Activated T-helper 1 cell treated with anti-CD3 and anti-CD28 coated beads, Interleukin-12 subunit alpha, Interleukin-12 subunit beta, Interleukin-2, Interleukin-4 antibody, amounts not matched to agents 30 ng/mL and 10 ng/mL and 1 ng/mL, durations not matched to agents 14 hours and 24 hours and 36 hours (primary cell): Measurements from ENCODE around the gene FGD5. TPM values are rescaled to one million over a fixed set of nuclear protein-coding genes. Genes with fewer than 3 reads are reported as not detected.

ENCODE experiments used
- DNase-seq: peaks from one replicate; pipeline ENCODE4 v3.0.0; 2021; ENCODE audit warnings: low spot score
- H3K27ac Mint-ChIP-seq: one replicate; pipeline ENCODE4 v1.8.0; 2021; ENCODE audit warnings: mild to moderate bottlenecking, mixed read lengths
- H3K27me3 Mint-ChIP-seq: one replicate; pipeline ENCODE4 v1.8.0; 2022; ENCODE audit warnings: mild to moderate bottlenecking, moderate library complexity, mixed read lengths; ENCODE audit not compliant: insufficient read depth
- H3K36me3 Mint-ChIP-seq: one replicate; pipeline ENCODE4 v1.8.0; 2021; ENCODE audit warnings: low read depth, mixed read lengths
- H3K4me1 Mint-ChIP-seq: one replicate; pipeline ENCODE4 v1.8.0; 2021; ENCODE audit warnings: low read depth, mixed read lengths
- H3K4me3 Mint-ChIP-seq: one replicate; pipeline ENCODE4 v1.8.0; 2021; ENCODE audit warnings: mild to moderate bottlenecking, moderate library complexity, mixed read lengths
- H3K9me3 Mint-ChIP-seq: one replicate; pipeline ENCODE4 v1.8.0; 2021; ENCODE audit warnings: mixed read lengths
- intact Hi-C: fragments of 100-400 bp; cut with micrococcal nuclease; formaldehyde crosslinking; loops from one replicate; pipeline ENCODE4 v1.15.1; 2024
- total RNA-seq: library from RNA; stranded (reverse); gene quantifications from 2 replicates; pipeline ENCODE4 v1.2.3, GENCODE V29; 2022

Gene FGD5
- total RNA-seq, 1 donor from 2014 or later: not detected

DNA sequence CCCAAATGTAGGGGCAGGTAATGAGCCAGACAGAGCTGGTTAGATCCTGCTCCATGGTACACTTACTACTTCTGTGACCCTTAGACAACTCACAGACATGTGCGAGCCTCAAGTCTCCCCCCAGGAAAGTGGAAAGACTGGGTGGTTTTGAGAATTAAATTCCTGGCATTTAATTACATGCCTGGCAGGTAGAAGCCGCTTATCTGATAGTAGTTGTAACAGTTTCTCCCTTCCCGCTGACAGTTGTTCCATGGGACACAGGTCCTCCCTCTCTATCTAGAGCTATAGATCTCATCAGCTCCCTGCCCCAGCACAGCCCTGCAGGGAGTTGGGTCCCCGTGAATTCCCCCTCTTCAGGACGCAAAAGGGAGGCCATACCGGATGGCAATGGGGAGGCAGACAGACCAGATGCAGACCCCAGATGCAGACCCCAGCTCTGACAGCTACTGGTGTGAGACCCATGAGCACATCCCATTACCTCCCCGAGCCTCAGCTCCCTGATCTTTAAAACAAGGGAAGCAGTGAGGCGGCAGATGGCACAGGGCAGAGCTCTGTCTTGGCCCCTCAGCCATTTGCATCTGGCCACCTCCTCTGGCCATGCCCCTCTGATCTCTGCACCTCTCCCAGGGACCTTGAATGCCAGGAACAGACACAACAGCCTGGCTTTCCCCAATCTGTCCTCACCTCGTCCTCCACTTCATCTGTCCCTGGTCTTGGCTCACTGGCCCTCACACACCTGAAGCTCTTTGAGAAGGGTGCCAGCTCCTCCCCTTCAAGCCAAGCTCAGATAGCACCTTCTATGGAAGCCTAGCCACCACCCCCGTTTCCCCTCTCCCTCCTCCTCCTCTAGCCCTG lies 94.5 kb downstream of the FGD5 start:
- Mint-ChIP-seq H3K4me3 (no peak overlapping the region), H3K27me3 (peaks cover 4% of the 10 kb centered on the region), H3K36me3 (no peaks in the 10 kb centered on the region), H3K4me1 (no peaks in the 10 kb centered on the region), H3K27ac (no peak overlapping the region), H3K9me3 (no peaks in the 10 kb centered on the region)
- intact Hi-C loops: no loop called here
- DNase-seq: no peak

DNA sequence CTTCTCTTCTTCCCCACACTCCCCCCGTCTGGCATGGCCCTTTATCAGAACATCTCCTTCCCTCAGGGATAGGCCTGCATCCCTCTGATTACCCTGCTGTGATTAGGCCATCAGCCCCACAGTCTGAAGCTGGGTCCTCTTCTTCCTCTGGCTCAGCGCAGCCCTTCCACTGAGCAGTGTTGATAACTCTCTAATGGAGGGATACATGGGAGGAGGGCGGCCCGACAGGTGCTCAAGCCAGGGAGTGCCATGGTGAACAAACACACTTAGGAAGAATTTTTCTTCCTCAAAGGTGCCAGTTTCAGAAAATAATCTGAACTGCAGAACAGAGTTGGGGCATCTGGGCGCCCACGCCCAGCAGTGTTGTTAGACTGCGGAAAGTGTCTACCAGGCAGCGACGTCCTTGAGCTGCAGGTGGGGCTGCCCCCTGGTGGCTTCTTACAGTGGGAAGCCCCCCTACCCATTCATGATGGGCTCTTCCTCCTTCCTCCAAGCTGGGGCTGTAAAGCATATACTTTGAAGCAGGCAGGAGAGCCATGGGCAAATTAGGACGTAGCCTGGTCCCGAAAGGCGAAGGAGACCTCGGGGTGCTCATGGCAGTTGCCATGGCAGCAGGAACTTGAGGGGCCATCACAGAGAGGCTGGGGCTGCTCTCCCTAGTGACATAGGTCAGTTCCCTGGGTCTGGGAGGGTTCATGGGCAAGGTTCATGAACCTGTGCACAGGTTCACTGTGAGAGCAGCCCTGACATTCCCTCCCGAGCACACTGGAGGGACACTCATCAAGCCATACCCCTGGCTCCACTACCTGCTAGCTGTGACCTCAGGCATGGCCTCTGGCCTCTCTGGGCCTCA lies 95.4 kb downstream of the FGD5 start:
- intact Hi-C loops: no loop called here
- H3K4me3 Mint-ChIP-seq: no peak overlapping the region
- H3K27ac Mint-ChIP-seq: no peak overlapping the region
- no peak for DNase-seq
- H3K36me3 Mint-ChIP-seq: no peaks in the 10 kb centered on the region
- H3K27me3 Mint-ChIP-seq: peaks cover 4% of the 10 kb centered on the region
- no peaks in the 10 kb centered on the region for H3K9me3 Mint-ChIP-seq
- no peaks in the 10 kb centered on the region for H3K4me1 Mint-ChIP-seq

DNA sequence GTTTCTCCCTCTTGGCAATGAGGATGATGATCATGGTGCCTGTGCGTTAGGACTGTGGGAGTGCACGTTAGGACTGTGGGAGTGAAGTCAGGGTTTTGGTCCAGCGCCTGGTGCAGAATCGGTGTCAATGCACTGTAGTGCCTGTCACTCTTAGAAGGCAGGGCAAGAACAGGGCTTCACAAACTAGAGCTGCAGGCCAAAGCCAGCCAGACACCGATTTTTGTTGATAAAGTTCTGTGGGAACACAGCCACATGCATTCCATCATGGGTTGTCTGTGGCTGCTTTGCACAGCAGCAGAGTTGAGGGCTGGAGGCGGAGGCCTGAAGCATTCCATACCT lies 96.0 kb downstream of the FGD5 start:
- no peak overlapping the region for H3K27ac Mint-ChIP-seq
- no peak overlapping the region for H3K4me3 Mint-ChIP-seq
- intact Hi-C loops: no loop called here
- no peaks in the 10 kb centered on the region for H3K9me3 Mint-ChIP-seq
- no peaks in the 10 kb centered on the region for H3K4me1 Mint-ChIP-seq
- peaks cover 7% of the 10 kb centered on the region for H3K27me3 Mint-ChIP-seq
- no peaks in the 10 kb centered on the region for H3K36me3 Mint-ChIP-seq
- DNase-seq: no peak

DNA sequence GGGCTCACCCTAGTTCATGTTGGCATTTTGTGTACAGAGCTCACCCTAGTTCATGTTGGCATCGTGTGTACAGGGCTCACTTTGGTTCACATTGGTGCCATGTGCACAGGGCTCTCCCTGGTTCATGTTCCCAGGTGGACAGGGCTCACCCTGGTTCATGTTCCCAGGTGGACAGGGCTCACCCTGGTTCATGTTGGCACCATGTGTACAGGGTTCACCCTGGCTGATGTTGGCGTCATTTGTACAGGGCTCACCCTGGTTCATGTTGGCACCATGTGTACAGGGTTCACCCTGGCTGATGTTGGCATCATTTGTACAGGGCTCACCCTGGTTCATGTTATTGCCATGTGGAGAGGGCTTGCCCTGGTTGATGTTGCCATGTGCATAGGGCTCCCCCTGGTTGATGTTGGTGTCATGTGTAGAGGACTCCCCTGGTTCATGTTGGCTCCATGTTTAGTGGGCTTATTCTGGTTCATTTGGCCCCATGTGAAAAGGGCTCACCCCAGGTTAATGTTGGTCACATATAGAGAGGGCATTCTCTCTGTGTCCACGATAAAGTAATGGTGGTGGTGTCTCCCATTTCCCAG lies 97.0 kb downstream of the FGD5 start:
- Mint-ChIP-seq H3K36me3 (no peaks in the 10 kb centered on the region), H3K27ac (no peak overlapping the region), H3K4me1 (no peaks in the 10 kb centered on the region), H3K27me3 (peaks cover 7% of the 10 kb centered on the region), H3K9me3 (no peaks in the 10 kb centered on the region), H3K4me3 (no peak overlapping the region)
- intact Hi-C loops: no loop called here
- no peak for DNase-seq

DNA sequence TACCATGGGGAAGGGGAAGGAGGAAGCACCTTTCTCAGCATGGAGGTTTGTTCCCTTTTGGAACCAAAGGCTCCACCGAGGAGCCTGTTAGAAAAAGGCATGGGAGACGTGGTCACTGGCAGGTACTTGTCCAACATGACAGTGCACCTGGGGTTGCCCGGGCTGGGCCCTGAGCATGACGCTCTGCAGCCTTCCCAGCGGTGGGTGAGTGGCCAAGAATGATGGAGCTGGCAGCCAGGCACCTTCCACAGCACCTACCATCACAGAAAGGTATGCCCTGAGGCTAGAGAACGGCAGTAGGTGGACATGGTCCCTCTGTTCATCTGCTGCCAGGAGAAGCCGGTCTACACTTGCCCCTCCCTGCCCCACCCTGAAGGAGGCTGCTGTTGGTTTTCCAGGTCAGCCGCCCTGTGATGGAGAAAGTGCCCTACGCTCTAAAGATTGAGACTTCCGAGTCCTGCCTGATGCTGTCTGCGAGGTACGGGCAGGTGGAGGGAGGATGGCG lies 99.6 kb downstream of the FGD5 start:
- Mint-ChIP-seq H3K27ac (no peak overlapping the region), H3K4me1 (no peaks in the 10 kb centered on the region), H3K9me3 (no peaks in the 10 kb centered on the region), H3K36me3 (no peaks in the 10 kb centered on the region), H3K4me3 (no peak overlapping the region), H3K27me3 (peaks cover 5% of the 10 kb centered on the region)
- DNase-seq: no peak
- intact Hi-C loops: no loop called here

DNA sequence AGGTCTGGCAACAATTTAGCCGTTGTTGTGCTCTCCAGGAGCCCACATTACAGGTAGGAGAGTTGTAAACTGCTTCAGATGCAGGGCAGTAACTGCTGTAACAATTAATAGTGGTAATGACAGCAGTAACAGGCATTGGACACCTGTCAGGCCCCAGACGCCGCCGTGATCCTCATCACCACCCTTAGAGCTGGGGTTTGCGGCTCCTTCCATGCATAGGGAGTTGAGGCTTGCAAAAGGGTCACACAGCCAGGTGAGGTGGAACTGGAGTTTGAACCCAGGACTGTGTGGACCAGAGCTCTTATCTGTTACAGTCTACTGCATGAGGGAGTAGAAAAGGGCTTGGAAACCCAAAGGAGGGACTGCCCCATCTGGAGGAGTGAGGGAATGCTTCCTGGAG lies 101.8 kb downstream of the FGD5 start:
- H3K27ac Mint-ChIP-seq: no peak overlapping the region
- H3K9me3 Mint-ChIP-seq: no peaks in the 10 kb centered on the region
- intact Hi-C loops: loop anchor here (2.0 kb wide), 1 partner anchor 660 kb away; no protein-coding TSS in a partner anchor
- H3K36me3 Mint-ChIP-seq: no peaks in the 10 kb centered on the region
- no peak overlapping the region for H3K4me3 Mint-ChIP-seq
- H3K27me3 Mint-ChIP-seq: peaks cover 5% of the 10 kb centered on the region
- DNase-seq: no peak
- H3K4me1 Mint-ChIP-seq: no peaks in the 10 kb centered on the region

DNA sequence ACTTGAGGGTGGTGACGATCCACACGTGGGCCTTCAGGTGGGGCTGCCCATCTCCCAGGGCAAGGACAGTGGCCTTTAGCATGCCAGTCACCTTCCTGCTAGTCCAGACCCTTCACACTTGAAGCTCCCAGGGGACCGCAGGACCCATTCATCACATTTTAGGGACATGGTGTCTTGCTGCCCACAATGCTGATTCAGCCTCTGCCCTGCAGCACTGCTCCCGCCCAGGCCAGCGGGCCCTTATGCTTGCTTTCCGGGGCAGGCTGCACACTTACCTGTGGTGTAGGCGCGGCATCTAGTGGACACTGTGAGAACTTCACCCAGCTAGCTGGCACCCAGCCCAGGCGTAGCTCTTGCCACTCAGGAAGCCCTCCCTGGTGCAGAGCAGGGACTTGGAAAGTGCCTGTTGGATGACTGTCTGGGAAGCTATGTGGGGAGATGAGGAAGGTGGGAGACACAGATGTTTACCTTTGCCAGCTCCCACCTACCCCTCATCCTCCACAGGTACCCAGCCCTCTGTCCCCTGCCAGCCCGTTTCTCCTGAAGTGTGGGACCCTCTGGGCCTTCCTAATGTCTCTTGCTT lies 102.4 kb downstream of the FGD5 start:
- H3K9me3 Mint-ChIP-seq: no peaks in the 10 kb centered on the region
- H3K4me3 Mint-ChIP-seq: no peak overlapping the region
- H3K27ac Mint-ChIP-seq: no peak overlapping the region
- H3K36me3 Mint-ChIP-seq: no peaks in the 10 kb centered on the region
- H3K27me3 Mint-ChIP-seq: peaks cover 5% of the 10 kb centered on the region
- intact Hi-C loops: loop anchor here (1.0 to 2.0 kb wide), 6 partner anchors 130 to 718 kb away; no protein-coding TSS in a partner anchor
- DNase-seq: peak; percentile 71
- H3K4me1 Mint-ChIP-seq: no peaks in the 10 kb centered on the region

DNA sequence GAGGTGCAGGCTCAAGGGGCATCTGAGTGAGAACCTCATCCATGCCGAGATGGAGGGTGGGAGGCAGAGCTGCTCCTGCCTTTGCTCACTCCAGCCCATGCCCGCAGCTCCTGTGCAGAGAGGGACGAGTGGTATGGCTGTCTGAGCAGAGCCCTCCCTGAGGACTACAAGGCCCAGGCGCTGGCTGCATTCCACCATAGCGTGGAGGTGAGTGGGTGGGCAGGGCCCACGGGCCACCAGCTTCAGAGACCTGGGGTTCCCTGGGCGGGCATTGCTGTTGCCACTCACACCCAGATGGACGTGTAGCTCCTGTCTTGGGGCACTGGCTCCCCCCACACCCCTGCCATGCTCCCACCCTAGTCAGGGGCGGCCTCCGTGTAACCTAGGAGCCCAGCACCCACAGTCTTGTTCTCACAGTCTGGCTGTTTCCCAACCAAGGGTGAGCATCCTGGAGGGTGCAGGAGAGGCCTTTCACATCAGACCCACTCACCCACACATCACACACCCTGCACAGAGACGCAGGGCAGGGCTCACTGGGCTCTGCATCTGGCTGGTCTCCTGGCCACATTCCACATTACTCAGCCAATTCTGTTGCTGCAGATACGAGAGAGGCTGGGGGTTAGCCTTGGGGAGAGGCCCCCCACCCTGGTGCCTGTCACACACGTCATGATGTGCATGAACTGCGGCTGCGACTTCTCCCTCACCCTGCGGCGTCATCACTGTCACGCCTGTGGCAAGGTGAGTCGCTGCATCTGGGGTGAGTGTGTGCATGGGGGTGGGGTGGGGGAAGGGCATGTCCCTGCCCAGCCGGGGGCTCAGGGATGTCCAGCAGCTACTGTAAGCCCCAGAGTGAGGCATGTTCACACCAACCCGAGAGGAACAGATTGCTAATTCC lies 103.3 kb downstream of the FGD5 start:
- Mint-ChIP-seq H3K36me3 (no peaks in the 10 kb centered on the region), H3K4me3 (no peak overlapping the region), H3K9me3 (no peaks in the 10 kb centered on the region), H3K27ac (no peak overlapping the region), H3K27me3 (peaks cover 5% of the 10 kb centered on the region), H3K4me1 (no peaks in the 10 kb centered on the region)
- intact Hi-C loops: loop anchor here (1.0 to 2.0 kb wide), 6 partner anchors 131 to 719 kb away; no protein-coding TSS in a partner anchor
- no peak for DNase-seq

DNA sequence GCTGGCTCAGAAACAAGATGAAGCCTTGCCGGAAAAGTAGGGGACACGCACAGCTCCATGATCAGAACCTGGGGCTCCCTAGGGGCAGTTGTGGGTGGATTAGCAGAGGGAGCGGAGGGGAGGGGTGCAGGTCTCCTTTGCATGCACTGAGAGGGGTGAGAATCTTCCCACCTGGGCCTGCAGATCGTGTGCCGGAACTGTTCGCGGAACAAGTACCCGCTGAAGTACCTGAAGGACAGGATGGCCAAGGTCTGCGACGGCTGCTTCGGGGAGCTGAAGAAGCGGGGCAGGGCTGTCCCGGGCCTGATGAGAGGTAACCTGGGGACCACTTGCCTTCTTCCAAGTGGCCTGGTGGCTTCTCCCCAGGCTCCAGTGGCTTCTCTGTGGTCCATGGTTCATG lies 104.1 kb downstream of the FGD5 start:
- Mint-ChIP-seq H3K9me3 (no peaks in the 10 kb centered on the region), H3K4me3 (no peak overlapping the region), H3K27ac (no peak overlapping the region), H3K27me3 (peaks cover 3% of the 10 kb centered on the region), H3K36me3 (no peaks in the 10 kb centered on the region), H3K4me1 (no peaks in the 10 kb centered on the region)
- DNase-seq: no peak
- intact Hi-C loops: no loop called here

DNA sequence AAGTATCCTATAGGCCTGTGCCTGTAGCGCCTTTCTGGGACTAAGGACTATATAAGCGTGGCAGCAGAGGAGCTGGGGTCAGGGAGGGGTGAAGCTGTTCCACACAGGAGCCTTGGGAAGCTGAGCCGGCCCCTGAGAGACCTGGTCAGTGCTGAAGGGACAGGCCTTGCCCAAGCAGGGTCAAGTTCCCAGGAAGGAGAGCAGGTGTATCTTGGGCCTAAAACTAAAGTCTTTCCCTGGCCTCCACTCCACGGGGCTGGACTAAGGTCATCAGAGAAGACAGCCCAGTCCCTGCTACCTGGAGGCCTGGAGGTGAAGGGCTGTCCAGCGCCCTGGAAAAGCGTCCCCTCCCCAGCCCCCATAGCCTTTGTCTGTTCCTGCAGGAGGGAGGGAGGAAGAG lies 104.7 kb downstream of the FGD5 start:
- intact Hi-C loops: no loop called here

DNA sequence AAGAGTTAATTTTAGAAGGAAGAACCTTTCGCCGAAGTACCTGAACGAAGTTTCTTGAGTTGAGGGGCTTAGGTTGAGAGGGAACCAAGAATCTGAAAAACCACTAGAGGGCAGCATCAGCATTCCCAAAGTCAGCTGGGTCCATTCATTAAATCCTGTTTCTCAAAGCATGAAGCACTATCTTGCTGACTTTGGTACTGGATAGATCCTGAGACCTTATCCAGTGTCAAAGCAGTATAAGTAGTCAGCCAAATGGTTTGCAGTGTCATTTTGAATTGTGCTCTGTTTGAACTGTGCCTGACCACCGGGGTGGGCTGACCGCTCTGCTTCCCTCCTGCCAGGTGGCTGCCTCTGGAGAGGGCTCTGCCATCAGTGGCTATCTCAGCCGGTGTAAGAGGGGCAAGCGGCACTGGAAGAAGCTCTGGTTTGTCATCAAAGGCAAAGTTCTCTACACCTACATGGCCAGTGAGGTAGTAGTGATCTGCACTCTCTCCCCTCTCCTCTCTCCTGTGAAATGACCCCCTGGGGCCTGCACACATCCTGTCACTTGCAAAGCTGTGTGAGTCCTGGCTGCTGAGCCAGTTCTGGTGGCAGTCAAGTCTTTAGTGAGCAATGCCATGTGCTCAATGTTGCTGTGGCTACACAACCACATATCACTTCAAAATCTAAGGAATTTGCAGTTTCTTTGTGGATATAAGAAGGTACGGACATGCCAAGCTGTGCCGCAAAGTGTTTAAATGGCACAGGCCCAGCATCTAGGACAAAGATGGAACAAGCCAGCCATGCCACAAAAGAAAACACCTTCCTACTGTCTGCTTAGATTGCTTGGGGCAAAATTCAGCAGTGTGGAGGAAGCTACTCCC lies 107.2 kb downstream of the FGD5 start:
- H3K36me3 Mint-ChIP-seq: no peaks in the 10 kb centered on the region
- intact Hi-C loops: loop anchor here (5.0 kb wide), 1 partner anchor 126 kb away; no protein-coding TSS in a partner anchor
- no peak overlapping the region for H3K27ac Mint-ChIP-seq
- H3K4me3 Mint-ChIP-seq: no peak overlapping the region
- DNase-seq: no peak
- H3K9me3 Mint-ChIP-seq: no peaks in the 10 kb centered on the region
- H3K4me1 Mint-ChIP-seq: no peaks in the 10 kb centered on the region
- H3K27me3 Mint-ChIP-seq: peaks cover 2% of the 10 kb centered on the region

More for the DNA sequence above, 104.7 kb downstream of the FGD5 start:
- Mint-ChIP-seq H3K36me3 (no peaks in the 10 kb centered on the region), H3K4me1 (no peaks in the 10 kb centered on the region), H3K27ac (no peak overlapping the region), H3K27me3 (peaks cover 3% of the 10 kb centered on the region), H3K9me3 (no peaks in the 10 kb centered on the region), H3K4me3 (no peak overlapping the region)
- DNase-seq: no peak
